ENCODE data around the gene AREL1.

Gene AREL1

DNA sequence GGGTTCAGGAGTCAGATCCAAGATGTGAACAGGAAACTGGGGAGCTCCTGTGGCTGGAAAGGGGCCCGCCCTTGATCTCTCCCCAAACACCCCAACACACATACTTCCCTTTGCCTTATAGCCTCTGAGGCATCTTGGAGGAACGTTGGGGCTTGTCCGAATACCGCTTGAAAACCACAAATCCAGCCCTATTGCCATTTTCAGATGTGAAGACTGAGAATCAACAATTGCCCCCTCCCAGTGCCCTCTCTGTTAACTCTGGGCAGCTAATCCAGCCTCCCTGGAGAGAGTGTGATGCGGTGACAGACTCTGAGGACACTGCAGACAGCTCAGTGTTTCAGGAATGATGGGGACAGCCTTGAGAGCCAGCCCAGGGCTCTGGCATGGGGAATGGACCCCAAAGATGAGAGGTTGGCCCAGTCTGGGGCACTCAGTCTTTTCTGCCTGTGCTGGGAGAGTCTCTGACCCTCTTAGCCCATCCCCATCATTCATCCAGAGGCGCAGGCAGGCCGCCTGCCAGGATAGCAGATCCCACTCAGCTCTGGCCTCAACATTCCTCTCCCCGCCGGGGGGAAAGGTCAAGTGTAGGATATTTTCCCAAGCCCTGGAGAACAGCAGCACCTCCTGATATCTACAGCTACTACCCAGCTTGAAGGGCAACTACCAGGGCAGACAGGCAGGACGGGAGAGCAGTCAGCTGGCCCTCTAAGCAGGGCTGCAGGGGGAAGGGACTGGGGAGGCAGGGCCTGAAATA is 76.3 kb downstream of the AREL1 start:
- no peak for DNase-seq (ENCODE audit: low read depth, low spot score)
- ChIA-PET CTCF (interaction anchor here (0.9 to 13.0 kb wide), 6 partner anchors 9 to 26 kb away, joined by 3 to 106 read pairs (median 5); partner anchors contain the start of gene LTBP2), POLR2A (interaction anchor here (0.6 to 4.0 kb wide), 6 partner anchors 11 to 65 kb away, joined by 3 to 29 read pairs (median 4); partner anchors contain the start of gene LTBP2)
- H3K4me3 ChIP-seq (ENCODE audit: low read depth, low read length) = no peak overlapping the region
- TF ChIP-seq, protein P1, sequence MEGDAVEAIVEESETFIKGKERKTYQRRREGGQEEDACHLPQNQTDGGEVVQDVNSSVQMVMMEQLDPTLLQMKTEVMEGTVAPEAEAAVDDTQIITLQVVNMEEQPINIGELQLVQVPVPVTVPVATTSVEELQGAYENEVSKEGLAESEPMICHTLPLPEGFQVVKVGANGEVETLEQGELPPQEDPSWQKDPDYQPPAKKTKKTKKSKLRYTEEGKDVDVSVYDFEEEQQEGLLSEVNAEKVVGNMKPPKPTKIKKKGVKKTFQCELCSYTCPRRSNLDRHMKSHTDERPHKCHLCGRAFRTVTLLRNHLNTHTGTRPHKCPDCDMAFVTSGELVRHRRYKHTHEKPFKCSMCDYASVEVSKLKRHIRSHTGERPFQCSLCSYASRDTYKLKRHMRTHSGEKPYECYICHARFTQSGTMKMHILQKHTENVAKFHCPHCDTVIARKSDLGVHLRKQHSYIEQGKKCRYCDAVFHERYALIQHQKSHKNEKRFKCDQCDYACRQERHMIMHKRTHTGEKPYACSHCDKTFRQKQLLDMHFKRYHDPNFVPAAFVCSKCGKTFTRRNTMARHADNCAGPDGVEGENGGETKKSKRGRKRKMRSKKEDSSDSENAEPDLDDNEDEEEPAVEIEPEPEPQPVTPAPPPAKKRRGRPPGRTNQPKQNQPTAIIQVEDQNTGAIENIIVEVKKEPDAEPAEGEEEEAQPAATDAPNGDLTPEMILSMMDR (IDR thresholded peaks at IDR 0.05; ENCODE audit: insufficient read depth, low read length, missing control alignments) = no peak

DNA sequence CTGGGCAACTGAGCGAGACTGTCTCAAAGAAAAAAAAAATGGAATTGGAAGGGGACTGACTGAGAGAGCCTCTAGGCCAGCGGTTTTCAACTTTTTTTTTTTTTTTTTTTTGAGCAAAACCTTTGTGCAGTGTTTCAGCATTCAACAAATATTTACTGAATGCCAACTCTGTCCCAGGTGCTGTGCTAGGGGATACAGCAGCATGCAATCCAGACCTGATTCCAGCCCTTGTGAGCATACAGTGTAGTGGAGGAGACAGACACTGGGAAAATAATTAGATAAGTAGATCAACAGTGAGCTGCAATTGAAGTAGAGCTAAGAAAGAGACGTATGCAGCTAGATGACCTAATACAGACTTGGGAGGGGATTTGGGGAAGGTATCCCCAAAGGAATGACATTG is 77.0 kb downstream of the AREL1 start:
- CTCF ChIA-PET = interaction anchor here (0.9 to 13.0 kb wide), 5 partner anchors 9 to 25 kb away, joined by 3 to 106 read pairs (median 5); partner anchors contain the start of gene LTBP2
- TF ChIP-seq, protein P1 (IDR thresholded peaks at IDR 0.05; ENCODE audit: insufficient read depth, low read length, missing control alignments) = no peak
- POLR2A ChIA-PET = interaction anchor here (1.4 to 4.0 kb wide), 2 partner anchors 12 to 17 kb away, joined by 3 to 29 read pairs; no protein-coding TSS in a partner anchor

DNA sequence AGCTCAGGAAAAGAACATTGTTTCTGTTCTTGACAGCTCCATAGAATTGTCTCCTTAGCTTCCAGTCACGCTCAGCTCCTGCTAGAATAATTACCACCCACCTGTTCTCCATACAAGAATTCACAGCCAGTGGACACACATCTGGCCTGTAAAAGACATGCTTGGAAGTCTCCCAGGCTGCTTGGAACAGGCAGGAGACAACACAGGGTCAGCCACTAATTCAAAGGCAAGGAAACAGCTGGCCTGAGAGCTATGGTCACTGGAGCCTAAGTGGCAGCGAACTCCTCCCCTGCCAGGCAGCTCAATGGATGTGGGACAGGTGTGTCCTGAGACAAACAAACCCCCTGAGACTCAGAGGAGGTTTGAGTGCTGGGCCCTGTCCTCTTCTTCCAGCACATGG is 77.9 kb downstream of the AREL1 start:
- POLR2A ChIA-PET = interaction anchor here (1.0 to 4.0 kb wide), 5 partner anchors 13 to 23 kb away, joined by 3 to 29 read pairs (median 5); partner anchors contain the start of gene LTBP2
- TF ChIP-seq, protein P1 (IDR thresholded peaks at IDR 0.05; ENCODE audit: insufficient read depth, low read length, missing control alignments) = no peak
- CTCF ChIA-PET = interaction anchor here (1.2 to 13.0 kb wide), 4 partner anchors 10 to 24 kb away, joined by 4 to 106 read pairs (median 23); partner anchors contain the start of gene LTBP2

More for the DNA sequence above, 77.0 kb downstream of the AREL1 start:
- no peak overlapping the region for H3K4me3 ChIP-seq (ENCODE audit: low read depth, low read length)
- no peak for DNase-seq (ENCODE audit: low read depth, low spot score)

DNA sequence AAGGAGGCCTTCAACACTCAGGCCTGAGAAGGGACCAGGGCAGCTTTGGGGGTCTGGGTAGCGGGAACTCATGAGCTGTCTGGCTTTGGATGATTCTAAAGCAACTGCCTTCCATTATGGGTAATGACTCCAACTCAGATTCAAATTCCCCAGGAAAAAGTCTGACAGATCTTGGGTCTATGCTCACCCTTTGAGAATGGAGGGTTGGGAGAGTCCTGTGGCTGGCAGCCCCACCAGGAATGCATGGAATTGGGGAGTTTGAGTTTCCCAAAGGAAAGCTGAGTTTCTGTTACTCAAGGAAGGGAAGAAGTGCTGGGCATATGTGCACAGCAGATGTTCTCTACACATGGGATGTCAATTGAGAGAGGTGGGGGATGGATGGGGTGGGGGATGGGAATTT is 78.4 kb downstream of the AREL1 start:
- ChIA-PET POLR2A (interaction anchor here (1.0 to 4.0 kb wide), 5 partner anchors 13 to 22 kb away, joined by 3 to 29 read pairs (median 5); partner anchors contain the start of gene LTBP2), CTCF (interaction anchor here (0.9 to 13.0 kb wide), 5 partner anchors 10 to 23 kb away, joined by 4 to 106 read pairs (median 11); partner anchors contain the start of gene LTBP2)
- TF ChIP-seq, protein P1 (IDR thresholded peaks at IDR 0.05; ENCODE audit: insufficient read depth, low read length, missing control alignments) = no peak
- H3K4me3 ChIP-seq (ENCODE audit: low read depth, low read length) = no peak overlapping the region
- DNase-seq (ENCODE audit: low read depth, low spot score) = no peak

More for the DNA sequence above, 77.9 kb downstream of the AREL1 start:
- H3K4me3 ChIP-seq (ENCODE audit: low read depth, low read length) = no peak overlapping the region
- no peak for DNase-seq (ENCODE audit: low read depth, low spot score)

DNA sequence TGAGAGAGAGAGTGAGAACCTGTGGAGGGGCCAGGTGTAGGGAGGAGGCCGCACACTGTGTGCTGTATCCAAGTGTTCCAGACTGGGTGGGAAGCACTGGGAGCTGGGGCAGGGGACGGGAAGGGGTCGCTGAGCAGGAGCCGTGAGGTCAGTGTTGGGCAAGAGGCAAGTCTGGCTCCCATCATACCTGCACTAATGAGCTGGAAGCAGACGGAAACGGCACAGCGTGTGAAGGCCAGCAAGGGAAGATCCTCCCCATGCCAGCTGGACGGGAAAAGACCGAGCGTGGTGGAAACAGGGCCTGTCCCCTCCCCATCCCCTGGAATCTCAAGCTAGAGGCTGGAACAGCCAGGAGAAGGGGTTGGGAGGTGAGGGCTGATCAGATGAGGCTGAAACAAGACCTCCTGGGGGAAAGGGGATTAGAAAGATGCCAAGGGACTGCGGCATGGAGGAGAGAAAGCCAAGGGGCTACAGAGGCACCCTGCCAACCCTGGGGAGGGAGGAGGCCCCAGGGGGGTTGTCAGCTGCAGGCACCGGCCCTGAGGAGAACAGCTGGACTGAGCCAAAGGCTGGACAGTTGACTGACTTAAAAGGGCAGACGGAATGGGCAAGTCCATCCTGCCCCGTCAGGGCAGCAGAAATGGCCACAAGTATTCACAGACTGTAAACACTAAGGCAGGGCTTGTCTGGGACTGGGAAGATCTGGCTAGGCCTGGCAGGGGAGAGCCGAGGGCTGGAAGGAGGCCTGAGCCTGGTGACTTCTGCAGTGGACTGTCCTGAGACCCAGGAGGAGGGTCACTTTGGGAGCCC is 81.8 kb downstream of the AREL1 start:
- DNase-seq (ENCODE audit: low read depth, low spot score) = no peak
- TF ChIP-seq, protein P1 (IDR thresholded peaks at IDR 0.05; ENCODE audit: insufficient read depth, low read length, missing control alignments) = no peak
- ChIA-PET CTCF (interaction anchor here (0.9 to 13.0 kb wide), 3 partner anchors 10 to 20 kb away, joined by 4 to 106 read pairs (median 35); partner anchors contain the start of gene LTBP2), POLR2A (no interaction called here)
- H3K4me3 ChIP-seq (ENCODE audit: low read depth, low read length) = no peak overlapping the region

All from AG04449 (cell line).